ENCODE measurements around the gene USP34.

The USP34 gene

GRCh38 chr2:61470965-61471904, at the start of gene USP34:
Gene USP34 (minus strand): TSS chr2:61471087. CDS start chr2:61470692, 395 bp downstream.
- no peak for TF ChIP-seq EGR1 (IDR thresholded peaks at IDR 0.05)
- TF ChIP-seq TAF1 (IDR thresholded peaks at IDR 0.05; ENCODE audit: low read depth) = peak; percentile 92
- TF ChIP-seq EP300 (IDR thresholded peaks at IDR 0.05; ENCODE audit: borderline replicate concordance) = no peak
- TF ChIP-seq RAD21 (IDR thresholded peaks at IDR 0.05; ENCODE audit: low read depth) = no peak
- TF ChIP-seq CEBPB (IDR thresholded peaks at IDR 0.05) = no peak
- no peak for TF ChIP-seq TEAD4 (IDR thresholded peaks at IDR 0.05)
- TF ChIP-seq NFIC (IDR thresholded peaks at IDR 0.05) = peak; percentile 43
- TF ChIP-seq USF1 (IDR thresholded peaks at IDR 0.05) = no peak
- no peak; the same call in 1 of the 2 replicates for TF ChIP-seq CREB1 (IDR thresholded peaks at IDR 0.05; ENCODE audit: low read depth)
- TF ChIP-seq FOXM1 (IDR thresholded peaks at IDR 0.05; ENCODE audit: borderline replicate concordance, low read depth) = 0 out of 2 replicates have a peak, but pooled peaks have one; percentile 23
- TF ChIP-seq TCF12 (IDR thresholded peaks at IDR 0.05; ENCODE audit: low read depth) = peak; percentile 52; the same call in 1 of the 2 replicates
- TF ChIP-seq, protein P1, sequence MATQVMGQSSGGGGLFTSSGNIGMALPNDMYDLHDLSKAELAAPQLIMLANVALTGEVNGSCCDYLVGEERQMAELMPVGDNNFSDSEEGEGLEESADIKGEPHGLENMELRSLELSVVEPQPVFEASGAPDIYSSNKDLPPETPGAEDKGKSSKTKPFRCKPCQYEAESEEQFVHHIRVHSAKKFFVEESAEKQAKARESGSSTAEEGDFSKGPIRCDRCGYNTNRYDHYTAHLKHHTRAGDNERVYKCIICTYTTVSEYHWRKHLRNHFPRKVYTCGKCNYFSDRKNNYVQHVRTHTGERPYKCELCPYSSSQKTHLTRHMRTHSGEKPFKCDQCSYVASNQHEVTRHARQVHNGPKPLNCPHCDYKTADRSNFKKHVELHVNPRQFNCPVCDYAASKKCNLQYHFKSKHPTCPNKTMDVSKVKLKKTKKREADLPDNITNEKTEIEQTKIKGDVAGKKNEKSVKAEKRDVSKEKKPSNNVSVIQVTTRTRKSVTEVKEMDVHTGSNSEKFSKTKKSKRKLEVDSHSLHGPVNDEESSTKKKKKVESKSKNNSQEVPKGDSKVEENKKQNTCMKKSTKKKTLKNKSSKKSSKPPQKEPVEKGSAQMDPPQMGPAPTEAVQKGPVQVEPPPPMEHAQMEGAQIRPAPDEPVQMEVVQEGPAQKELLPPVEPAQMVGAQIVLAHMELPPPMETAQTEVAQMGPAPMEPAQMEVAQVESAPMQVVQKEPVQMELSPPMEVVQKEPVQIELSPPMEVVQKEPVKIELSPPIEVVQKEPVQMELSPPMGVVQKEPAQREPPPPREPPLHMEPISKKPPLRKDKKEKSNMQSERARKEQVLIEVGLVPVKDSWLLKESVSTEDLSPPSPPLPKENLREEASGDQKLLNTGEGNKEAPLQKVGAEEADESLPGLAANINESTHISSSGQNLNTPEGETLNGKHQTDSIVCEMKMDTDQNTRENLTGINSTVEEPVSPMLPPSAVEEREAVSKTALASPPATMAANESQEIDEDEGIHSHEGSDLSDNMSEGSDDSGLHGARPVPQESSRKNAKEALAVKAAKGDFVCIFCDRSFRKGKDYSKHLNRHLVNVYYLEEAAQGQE (IDR thresholded peaks at IDR 0.05; ENCODE audit: low read depth) = 0 out of 2 replicates have a peak, but pooled peaks have one; percentile 8
- peak; percentile 65 for TF ChIP-seq MAX (IDR thresholded peaks at IDR 0.05)
- TF ChIP-seq ZBTB7A (IDR thresholded peaks at IDR 0.05; ENCODE audit: low read depth) = 0 out of 2 replicates have a peak, but pooled peaks have one; percentile 54
- peak; percentile 87 for TF ChIP-seq YY1 (IDR thresholded peaks at IDR 0.05; ENCODE audit: low read depth)

DNA sequence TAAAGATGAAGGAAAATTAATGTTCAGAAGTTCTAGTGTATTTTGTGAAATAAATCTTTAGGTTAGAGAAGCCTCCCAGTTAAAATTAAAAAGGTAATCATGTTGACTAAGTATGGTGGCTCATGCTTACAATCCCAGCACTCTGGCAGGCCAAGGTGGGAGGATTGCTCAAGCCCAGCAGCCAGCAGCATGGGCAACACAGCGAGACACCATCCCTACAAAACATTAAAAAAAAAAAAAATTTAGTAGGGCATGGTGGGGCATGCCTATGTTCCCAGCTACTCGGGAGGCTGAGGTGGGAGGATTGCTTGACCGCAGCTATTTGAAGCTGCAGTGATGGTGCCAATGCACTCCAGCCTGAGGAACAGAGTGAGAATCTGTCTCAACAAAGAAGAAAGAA, 49.4 kb upstream of the USP34 start:
- TF ChIP-seq FOXM1 (IDR thresholded peaks at IDR 0.05; ENCODE audit: borderline replicate concordance, low read depth) (no peak), NFIC (IDR thresholded peaks at IDR 0.05) (no peak), TCF12 (IDR thresholded peaks at IDR 0.05; ENCODE audit: low read depth) (no peak), CEBPB (IDR thresholded peaks at IDR 0.05) (no peak), TAF1 (IDR thresholded peaks at IDR 0.05; ENCODE audit: low read depth) (no peak), CREB1 (IDR thresholded peaks at IDR 0.05; ENCODE audit: low read depth) (no peak), YY1 (IDR thresholded peaks at IDR 0.05; ENCODE audit: low read depth) (no peak), RAD21 (IDR thresholded peaks at IDR 0.05; ENCODE audit: low read depth) (no peak), TEAD4 (IDR thresholded peaks at IDR 0.05) (no peak), ZBTB7A (IDR thresholded peaks at IDR 0.05; ENCODE audit: low read depth) (no peak), USF1 (IDR thresholded peaks at IDR 0.05) (no peak), EP300 (IDR thresholded peaks at IDR 0.05; ENCODE audit: borderline replicate concordance) (no peak), EGR1 (IDR thresholded peaks at IDR 0.05) (no peak), MAX (IDR thresholded peaks at IDR 0.05) (no peak)
- TF ChIP-seq, protein P1 (IDR thresholded peaks at IDR 0.05; ENCODE audit: low read depth) = no peak

DNA sequence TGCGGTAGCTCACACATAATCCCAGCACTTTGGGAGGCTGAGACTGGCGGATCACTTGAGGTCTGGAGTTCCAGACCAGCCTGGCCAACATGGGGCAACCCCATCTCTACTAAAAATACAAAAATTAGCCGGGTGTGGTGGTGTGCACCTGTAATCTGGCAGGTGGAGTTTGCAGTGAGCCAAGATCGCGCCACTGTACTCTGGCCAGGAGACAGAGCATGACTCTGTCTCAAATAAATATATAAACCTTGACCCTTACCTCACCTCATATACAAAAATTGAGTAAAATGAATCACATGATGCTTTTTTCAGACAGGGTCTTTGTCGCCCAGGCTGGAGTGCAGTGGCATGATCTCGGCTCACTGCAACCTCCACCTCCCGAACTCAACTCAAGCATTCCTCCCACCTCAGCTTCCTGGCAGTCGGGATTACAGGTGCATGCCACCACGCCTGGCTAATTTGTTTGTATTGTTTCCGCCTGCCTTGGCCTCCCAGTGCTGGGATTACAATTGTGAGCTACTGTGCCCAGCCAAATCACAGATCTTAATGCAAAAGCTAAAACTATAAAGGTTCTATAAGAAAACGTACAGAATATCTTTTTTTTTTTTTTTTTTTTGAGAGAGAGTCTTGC, 42.0 kb upstream of the USP34 start:
- TF ChIP-seq FOXM1 (IDR thresholded peaks at IDR 0.05; ENCODE audit: borderline replicate concordance, low read depth) = no peak
- TF ChIP-seq YY1 (IDR thresholded peaks at IDR 0.05; ENCODE audit: low read depth) = no peak
- TF ChIP-seq CEBPB (IDR thresholded peaks at IDR 0.05) = no peak

DNA sequence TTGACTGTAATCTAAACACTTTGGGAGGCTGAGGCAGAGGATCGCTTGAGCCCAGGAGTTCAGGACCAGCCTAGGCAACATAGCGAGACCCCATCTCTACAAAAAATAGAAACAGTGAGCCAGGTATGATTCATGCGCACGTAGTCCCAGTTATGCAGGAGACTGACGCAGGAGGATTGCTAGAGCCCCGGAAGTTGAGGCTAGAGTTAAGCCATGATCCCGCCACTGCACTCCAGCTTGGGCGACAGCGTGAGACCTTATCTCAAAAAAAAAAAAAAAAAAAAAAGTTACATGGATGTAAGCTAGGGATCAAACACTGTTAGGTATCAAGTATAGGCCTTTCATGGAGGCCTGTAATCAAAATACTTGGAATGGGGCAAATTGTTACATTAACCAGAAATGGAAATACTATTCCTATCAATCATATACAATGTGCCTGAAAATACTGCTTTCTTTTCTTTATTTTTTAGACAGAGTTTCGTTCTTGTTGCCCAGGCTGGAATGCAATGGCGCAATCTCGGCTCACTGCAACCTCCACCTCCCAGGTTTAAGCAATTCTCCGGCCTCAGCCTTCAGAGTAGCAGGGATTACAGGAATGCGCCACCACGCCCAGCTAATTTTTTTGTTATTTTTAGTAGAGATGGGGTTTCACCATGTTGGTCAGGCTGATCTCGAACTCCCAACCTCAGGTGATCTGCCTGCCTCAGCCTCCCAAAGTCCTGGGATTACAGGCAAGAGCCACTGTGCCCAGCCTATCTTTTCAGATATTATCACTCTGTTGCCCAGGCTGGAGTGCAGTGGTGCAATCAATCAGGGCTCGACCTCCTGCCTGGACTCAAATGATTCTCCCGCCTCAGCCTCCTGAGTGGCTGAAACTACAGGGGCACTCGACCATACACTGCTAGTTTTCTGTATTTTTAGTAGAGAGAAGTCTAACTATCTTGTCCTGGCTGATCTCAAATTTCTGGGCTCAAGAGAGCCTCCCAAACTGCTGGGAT, 40.1 kb upstream of the USP34 start:
- no peak for TF ChIP-seq CREB1 (IDR thresholded peaks at IDR 0.05; ENCODE audit: low read depth)
- no peak for TF ChIP-seq CEBPB (IDR thresholded peaks at IDR 0.05)
- no peak for TF ChIP-seq FOXM1 (IDR thresholded peaks at IDR 0.05; ENCODE audit: borderline replicate concordance, low read depth)
- no peak for TF ChIP-seq USF1 (IDR thresholded peaks at IDR 0.05)
- no peak for TF ChIP-seq EP300 (IDR thresholded peaks at IDR 0.05; ENCODE audit: borderline replicate concordance)
- TF ChIP-seq ZBTB7A (IDR thresholded peaks at IDR 0.05; ENCODE audit: low read depth) = no peak
- TF ChIP-seq NFIC (IDR thresholded peaks at IDR 0.05) = no peak
- TF ChIP-seq TAF1 (IDR thresholded peaks at IDR 0.05; ENCODE audit: low read depth) = no peak
- TF ChIP-seq TCF12 (IDR thresholded peaks at IDR 0.05; ENCODE audit: low read depth) = no peak
- TF ChIP-seq, protein P1 (IDR thresholded peaks at IDR 0.05; ENCODE audit: low read depth) = no peak
- no peak for TF ChIP-seq YY1 (IDR thresholded peaks at IDR 0.05; ENCODE audit: low read depth)
- TF ChIP-seq TEAD4 (IDR thresholded peaks at IDR 0.05) = no peak
- no peak for TF ChIP-seq MAX (IDR thresholded peaks at IDR 0.05)
- TF ChIP-seq EGR1 (IDR thresholded peaks at IDR 0.05) = no peak
- TF ChIP-seq RAD21 (IDR thresholded peaks at IDR 0.05; ENCODE audit: low read depth) = no peak

All from Ishikawa (cell line).